ENCODE measurements around the gene GALNT17. TPM values are rescaled to one million over a fixed set of nuclear protein-coding genes. Genes with fewer than 3 reads are reported as not detected.
"Not testable (repeated sequence)": the region's sequence is repeated elsewhere in the genome, so short reads cannot be mapped to it uniquely, and the experiment has no call there.

The GALNT17 gene
- total RNA-seq, 1 donor from 2014 or later: 3.9 TPM

DNA sequence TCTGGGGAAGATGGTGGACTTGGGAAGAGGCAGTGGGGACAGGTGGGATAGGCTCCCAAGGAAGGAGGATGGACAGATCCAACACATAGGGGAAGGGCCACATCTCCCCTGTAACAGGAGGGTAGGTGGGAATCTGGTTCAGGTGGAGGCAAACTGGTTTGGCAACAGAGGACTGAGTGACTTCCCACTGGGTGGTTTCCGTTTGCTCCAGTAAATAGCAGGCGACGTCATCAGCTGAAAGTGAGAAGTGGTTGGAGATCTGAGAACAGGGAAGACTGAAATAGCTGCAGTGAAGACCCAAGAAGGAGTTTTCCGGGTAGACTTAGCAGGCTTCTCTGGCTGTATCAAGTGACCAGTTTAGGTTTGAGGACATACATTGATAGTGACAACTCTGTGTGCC is 504.4 kb downstream of the GALNT17 start:
- TF ChIP-seq, protein P1, sequence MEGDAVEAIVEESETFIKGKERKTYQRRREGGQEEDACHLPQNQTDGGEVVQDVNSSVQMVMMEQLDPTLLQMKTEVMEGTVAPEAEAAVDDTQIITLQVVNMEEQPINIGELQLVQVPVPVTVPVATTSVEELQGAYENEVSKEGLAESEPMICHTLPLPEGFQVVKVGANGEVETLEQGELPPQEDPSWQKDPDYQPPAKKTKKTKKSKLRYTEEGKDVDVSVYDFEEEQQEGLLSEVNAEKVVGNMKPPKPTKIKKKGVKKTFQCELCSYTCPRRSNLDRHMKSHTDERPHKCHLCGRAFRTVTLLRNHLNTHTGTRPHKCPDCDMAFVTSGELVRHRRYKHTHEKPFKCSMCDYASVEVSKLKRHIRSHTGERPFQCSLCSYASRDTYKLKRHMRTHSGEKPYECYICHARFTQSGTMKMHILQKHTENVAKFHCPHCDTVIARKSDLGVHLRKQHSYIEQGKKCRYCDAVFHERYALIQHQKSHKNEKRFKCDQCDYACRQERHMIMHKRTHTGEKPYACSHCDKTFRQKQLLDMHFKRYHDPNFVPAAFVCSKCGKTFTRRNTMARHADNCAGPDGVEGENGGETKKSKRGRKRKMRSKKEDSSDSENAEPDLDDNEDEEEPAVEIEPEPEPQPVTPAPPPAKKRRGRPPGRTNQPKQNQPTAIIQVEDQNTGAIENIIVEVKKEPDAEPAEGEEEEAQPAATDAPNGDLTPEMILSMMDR (IDR thresholded peaks at IDR 0.05; ENCODE audit: unreplicated experiment): no peak

DNA sequence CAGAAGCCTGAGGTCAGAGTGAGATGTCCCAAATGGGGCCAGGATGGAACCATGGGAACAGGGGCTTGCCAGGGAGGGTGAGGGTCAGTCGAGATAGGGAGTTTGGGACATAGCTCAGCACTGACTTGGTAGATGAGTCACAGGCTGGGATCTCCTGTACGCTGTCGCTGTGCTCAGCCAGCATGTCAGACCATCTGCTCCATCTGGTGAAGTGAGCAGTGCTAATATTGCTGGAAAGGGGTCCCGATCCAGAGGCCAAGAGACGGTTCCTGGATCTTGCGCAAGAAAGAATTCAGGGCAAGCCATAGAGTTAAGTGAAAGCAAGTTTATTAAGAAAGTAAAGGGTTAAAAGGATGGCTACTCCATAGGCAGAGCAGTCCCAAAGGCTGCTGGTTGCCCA is 505.6 kb downstream of the GALNT17 start:
- no peak overlapping the region for H3K4me3 Mint-ChIP-seq (ENCODE audit: low read depth)
- H3K27ac Mint-ChIP-seq: no peak overlapping the region
- TF ChIP-seq, protein P1 (IDR thresholded peaks at IDR 0.05; ENCODE audit: unreplicated experiment): no peak
- H3K27me3 Mint-ChIP-seq: no peaks in the 10 kb centered on the region
- H3K36me3 Mint-ChIP-seq (ENCODE audit: insufficient read depth): no peaks in the 10 kb centered on the region
- H3K9me3 Mint-ChIP-seq (ENCODE audit: low read depth): no peaks in the 10 kb centered on the region
- DNase-seq (ENCODE audit: low spot score, unreplicated experiment): no peak
- H3K4me1 Mint-ChIP-seq (ENCODE audit: low read depth): peaks cover 1% of the 10 kb centered on the region

More for the DNA sequence above, 504.4 kb downstream of the GALNT17 start:
- H3K9me3 Mint-ChIP-seq (ENCODE audit: low read depth): no peaks in the 10 kb centered on the region
- H3K27ac Mint-ChIP-seq: peak overlapping the region; percentile 17
- H3K36me3 Mint-ChIP-seq (ENCODE audit: insufficient read depth): no peaks in the 10 kb centered on the region
- peaks cover 5% of the 10 kb centered on the region for H3K27me3 Mint-ChIP-seq
- H3K4me1 Mint-ChIP-seq (ENCODE audit: low read depth): peaks cover 1% of the 10 kb centered on the region
- no peak overlapping the region for H3K4me3 Mint-ChIP-seq (ENCODE audit: low read depth)
- no peak for DNase-seq (ENCODE audit: low spot score, unreplicated experiment)

DNA sequence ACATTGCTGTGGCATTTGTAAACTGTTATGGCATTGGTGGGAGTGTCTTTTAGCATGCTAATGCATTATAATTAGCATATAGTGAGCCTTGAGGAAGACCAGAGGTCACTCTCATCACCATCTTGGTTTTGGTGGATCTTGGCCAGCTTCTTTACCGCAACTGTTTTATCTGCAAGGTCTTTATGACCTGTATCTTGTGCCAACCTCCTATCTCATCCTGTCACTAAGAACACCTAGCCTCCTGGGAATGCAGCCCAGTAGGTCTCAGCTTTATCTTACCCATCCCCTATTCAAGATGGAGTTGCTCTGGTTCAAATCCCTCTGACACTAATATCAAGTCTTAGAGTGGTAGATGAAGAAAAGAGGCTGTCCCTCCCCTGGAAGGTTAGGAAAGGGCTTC is 506.2 kb downstream of the GALNT17 start:
- H3K27ac Mint-ChIP-seq: no peak overlapping the region
- H3K4me1 Mint-ChIP-seq (ENCODE audit: low read depth): peaks cover 1% of the 10 kb centered on the region
- no peak overlapping the region for H3K4me3 Mint-ChIP-seq (ENCODE audit: low read depth)
- no peak for DNase-seq (ENCODE audit: low spot score, unreplicated experiment)
- H3K36me3 Mint-ChIP-seq (ENCODE audit: insufficient read depth): no peaks in the 10 kb centered on the region
- no peaks in the 10 kb centered on the region for H3K9me3 Mint-ChIP-seq (ENCODE audit: low read depth)
- TF ChIP-seq, protein P1 (IDR thresholded peaks at IDR 0.05; ENCODE audit: unreplicated experiment): no peak
- no peaks in the 10 kb centered on the region for H3K27me3 Mint-ChIP-seq

DNA sequence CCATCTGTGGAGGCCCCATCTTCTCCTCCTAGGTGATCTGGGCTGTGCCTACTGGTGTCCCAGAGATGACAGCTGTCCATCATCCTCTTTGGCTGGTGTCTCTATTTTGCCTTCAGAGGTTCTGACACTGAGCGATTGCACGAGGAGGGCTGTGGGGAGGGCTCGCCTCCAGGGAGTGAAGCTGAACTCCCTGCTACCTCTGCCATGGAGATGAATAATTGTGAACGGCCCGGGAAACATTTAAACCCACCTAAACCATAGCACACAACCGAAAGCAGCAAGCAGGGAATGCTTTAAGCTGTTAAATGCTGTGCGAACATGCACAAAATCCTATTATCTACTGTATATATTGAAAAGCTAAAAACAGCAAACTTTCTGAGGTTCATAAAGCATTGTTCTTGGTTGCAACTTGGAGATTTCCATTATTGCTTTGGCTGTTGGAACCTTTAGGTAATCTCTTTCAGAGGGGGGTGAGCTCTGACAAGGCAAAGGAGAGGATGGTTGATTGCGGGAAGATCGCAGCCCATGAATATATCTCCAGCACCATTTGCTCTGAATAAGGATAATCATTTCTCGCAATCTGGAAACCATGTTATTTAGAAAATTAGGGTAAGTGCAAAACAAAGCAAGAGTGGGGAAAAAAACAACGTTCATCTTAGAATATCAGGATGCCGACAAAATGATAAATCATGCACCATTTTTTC is 507.6 kb downstream of the GALNT17 start:
- peaks cover 1% of the 10 kb centered on the region for H3K4me1 Mint-ChIP-seq (ENCODE audit: low read depth)
- no peaks in the 10 kb centered on the region for H3K36me3 Mint-ChIP-seq (ENCODE audit: insufficient read depth)
- no peak overlapping the region for H3K27ac Mint-ChIP-seq
- DNase-seq (ENCODE audit: low spot score, unreplicated experiment): no peak
- no peaks in the 10 kb centered on the region for H3K9me3 Mint-ChIP-seq (ENCODE audit: low read depth)
- H3K27me3 Mint-ChIP-seq: no peaks in the 10 kb centered on the region
- H3K4me3 Mint-ChIP-seq (ENCODE audit: low read depth): no peak overlapping the region
- TF ChIP-seq, protein P1 (IDR thresholded peaks at IDR 0.05; ENCODE audit: unreplicated experiment): no peak

DNA sequence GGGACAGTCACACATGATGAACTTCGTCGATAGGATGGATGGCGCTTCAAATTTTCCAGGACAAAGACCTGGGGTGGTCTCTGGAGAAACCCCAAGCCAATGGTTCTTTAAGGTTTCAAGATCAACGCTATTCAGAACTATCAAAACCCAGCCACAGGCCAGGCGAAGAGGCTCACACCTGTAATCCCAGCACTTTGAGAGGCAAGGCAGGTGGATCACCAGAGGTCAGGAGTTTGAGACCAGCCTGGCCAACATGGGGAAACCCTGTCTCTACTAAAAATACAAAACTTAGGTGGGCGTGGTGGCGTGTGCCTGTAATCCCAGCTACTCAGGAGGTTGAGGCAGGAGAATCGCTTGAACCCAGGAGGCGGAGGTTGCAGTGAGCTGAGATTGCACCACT is 511.1 kb downstream of the GALNT17 start:
- not testable (repeated sequence) for H3K4me3 Mint-ChIP-seq (ENCODE audit: low read depth); H3K27me3 Mint-ChIP-seq; DNase-seq (ENCODE audit: low spot score, unreplicated experiment)

DNA sequence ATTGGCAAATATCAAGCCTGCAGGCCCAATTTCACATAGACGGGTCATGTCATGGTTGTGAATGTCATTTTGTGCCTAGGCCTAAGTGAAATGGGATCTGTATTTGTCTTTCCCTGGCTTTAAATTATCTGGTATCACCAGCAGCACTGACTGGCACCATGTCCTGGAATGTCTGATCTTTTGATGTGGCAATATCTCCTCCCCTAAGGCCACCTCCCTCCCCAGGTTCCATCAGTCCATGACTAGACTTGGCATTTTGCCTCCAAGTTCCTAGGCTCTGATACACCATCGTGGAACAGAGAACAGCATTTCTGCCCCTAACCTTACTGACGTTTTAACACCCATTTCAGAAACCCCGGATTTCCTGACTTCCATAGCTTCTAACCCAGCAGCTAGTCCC is 513.9 kb downstream of the GALNT17 start:
- Mint-ChIP-seq H3K27me3 (peaks cover 1% of the 10 kb centered on the region), H3K27ac (no peak overlapping the region), H3K36me3 (ENCODE audit: insufficient read depth) (peaks cover 3% of the 10 kb centered on the region), H3K4me3 (ENCODE audit: low read depth) (no peak overlapping the region), H3K9me3 (ENCODE audit: low read depth) (peaks cover 9% of the 10 kb centered on the region), H3K4me1 (ENCODE audit: low read depth) (no peaks in the 10 kb centered on the region)
- TF ChIP-seq, protein P1 (IDR thresholded peaks at IDR 0.05; ENCODE audit: unreplicated experiment): no peak
- DNase-seq (ENCODE audit: low spot score, unreplicated experiment): no peak

More for the DNA sequence above, 511.1 kb downstream of the GALNT17 start:
- not testable (repeated sequence) for H3K27ac Mint-ChIP-seq; H3K9me3 Mint-ChIP-seq (ENCODE audit: low read depth); H3K4me1 Mint-ChIP-seq (ENCODE audit: low read depth); H3K36me3 Mint-ChIP-seq (ENCODE audit: insufficient read depth)

Data from progenitor cell of endocrine pancreas (in vitro differentiated cells).